Upper lobe of left lung (tissue), 4 donors: ENCODE data around the gene LRP1B.

Source experiments
- EP300 ChIP-seq, 4 donors: sonication (generic); formaldehyde crosslinking; IDR thresholded peaks; one replicate each; pipeline ENCODE4 v1.5.1; 2017; ENCODE audit warnings: antibody characterized with exemption in 4 of 4, control low read depth in 2 of 4
- POLR2A ChIP-seq, 4 donors: fragments of 450-650 bp; IDR thresholded peaks; one replicate each; pipeline ENCODE4 v1.5.1; 2016 to 2017; ENCODE audit warnings: antibody characterized with exemption in 4 of 4, mild to moderate bottlenecking in 2 of 4
- POLR2AphosphoS5 ChIP-seq, 2 donors: sonication (generic); formaldehyde crosslinking; IDR thresholded peaks; one replicate each; pipeline ENCODE4 v1.5.1; 2017; ENCODE audit warnings: antibody characterized with exemption in 2 of 2
- TF ChIP-seq, protein P1 (sequence below), 6 experiments: fragments of 450-650 bp in 4 of 6; fragments of 200-600 bp in 2 of 6; sonication (generic) in 2 of 6; IDR thresholded peaks; one replicate each; pipeline ENCODE4 v1.5.1; 2016 to 2019; ENCODE audit warnings: antibody characterized with exemption in 6 of 6

DNA sequence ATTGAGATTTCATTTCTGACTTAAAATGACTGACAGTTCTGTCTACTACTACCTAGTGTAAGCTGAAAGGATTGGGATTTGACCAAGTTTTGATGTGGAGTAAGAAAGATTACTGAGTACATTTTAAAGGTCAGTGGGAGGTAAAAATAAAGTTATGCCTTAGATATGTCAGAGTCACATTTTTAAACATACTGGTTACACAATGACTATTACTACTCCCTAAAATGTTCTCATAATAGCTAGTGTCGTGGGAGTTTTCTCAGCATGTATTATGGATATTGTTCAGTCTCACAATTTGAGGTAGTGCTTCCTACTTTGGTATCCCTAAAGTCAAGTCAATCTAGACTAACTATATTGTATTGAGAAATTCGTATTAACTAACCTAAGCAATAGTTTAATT lies 1092.5 kb downstream of the LRP1B start:
- TF ChIP-seq, protein P1, sequence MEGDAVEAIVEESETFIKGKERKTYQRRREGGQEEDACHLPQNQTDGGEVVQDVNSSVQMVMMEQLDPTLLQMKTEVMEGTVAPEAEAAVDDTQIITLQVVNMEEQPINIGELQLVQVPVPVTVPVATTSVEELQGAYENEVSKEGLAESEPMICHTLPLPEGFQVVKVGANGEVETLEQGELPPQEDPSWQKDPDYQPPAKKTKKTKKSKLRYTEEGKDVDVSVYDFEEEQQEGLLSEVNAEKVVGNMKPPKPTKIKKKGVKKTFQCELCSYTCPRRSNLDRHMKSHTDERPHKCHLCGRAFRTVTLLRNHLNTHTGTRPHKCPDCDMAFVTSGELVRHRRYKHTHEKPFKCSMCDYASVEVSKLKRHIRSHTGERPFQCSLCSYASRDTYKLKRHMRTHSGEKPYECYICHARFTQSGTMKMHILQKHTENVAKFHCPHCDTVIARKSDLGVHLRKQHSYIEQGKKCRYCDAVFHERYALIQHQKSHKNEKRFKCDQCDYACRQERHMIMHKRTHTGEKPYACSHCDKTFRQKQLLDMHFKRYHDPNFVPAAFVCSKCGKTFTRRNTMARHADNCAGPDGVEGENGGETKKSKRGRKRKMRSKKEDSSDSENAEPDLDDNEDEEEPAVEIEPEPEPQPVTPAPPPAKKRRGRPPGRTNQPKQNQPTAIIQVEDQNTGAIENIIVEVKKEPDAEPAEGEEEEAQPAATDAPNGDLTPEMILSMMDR (IDR thresholded peaks at IDR 0.05): no peak
- TF ChIP-seq POLR2A (IDR thresholded peaks at IDR 0.05) (no peak), EP300 (IDR thresholded peaks at IDR 0.05) (no peak), POLR2AphosphoS5 (IDR thresholded peaks at IDR 0.05) (no peak)
